ENCODE measurements around the gene RGS9BP.
"Not testable (repeated sequence)": the region's sequence is repeated elsewhere in the genome, so short reads cannot be mapped to it uniquely, and the experiment has no call there.

- TF ChIP-seq CTCF, POLR2A (IDR thresholded peaks at IDR 0.05): not testable (repeated sequence)
Measured at GRCh38 chr19:32694851-32695250, 19.2 kb downstream of the RGS9BP start.
